ENCODE measurements around the gene DDX54. TPM values are rescaled to one million over a fixed set of nuclear protein-coding genes. Genes with fewer than 3 reads are reported as not detected.

Gene DDX54
- total RNA-seq, 5 donors from 2014 or later (not counting 1 experiment from before 2014, with no cell fraction given): 86.1 to 100.0 (median 88.0) TPM

Other genes with a start within 250 kb of the DDX54 start
- 10 to 100 TPM; 18.4 to 38.5 (median 24.5) TPM for gene OAS3, start 247.0 kb downstream of the DDX54 start, total RNA-seq
- gene OAS2, start 207.0 kb downstream of the DDX54 start, total RNA-seq: 10 to 100 TPM; 44.8 to 75.5 (median 56.9) TPM
- gene DTX1, start 128.7 kb downstream of the DDX54 start, total RNA-seq: 10 to 100 TPM in 3 of 5 donors, 1 to 10 TPM in 2; 5.6 to 12.0 (median 10.4) TPM
- 1 to 10 TPM in 2 of 5 donors, under 1 TPM in 3; 0.43 to 2.9 (median 0.85) TPM for gene RASAL1, start 49.7 kb downstream of the DDX54 start, total RNA-seq
- gene CFAP73, start 35.8 kb downstream of the DDX54 start, total RNA-seq: under 1 TPM in 2 of 5 donors, not detected in 3; 0.25 to 0.69 TPM
- gene RITA1, start 243 bp upstream of the DDX54 start, total RNA-seq: 10 to 100 TPM in 3 of 5 donors, 1 to 10 TPM in 2; 7.8 to 17.8 (median 13.8) TPM
- 10 to 100 TPM; 58.8 to 81.6 (median 73.5) TPM for gene TPCN1, start 36.0 kb upstream of the DDX54 start, total RNA-seq
- 100 to 1,000 TPM in 3 of 5 donors, 10 to 100 TPM in 2; 76.7 to 120 (median 102) TPM for gene SLC8B1, start 149.6 kb upstream of the DDX54 start, total RNA-seq
- 10 to 100 TPM; 14.1 to 19.0 (median 15.1) TPM for gene PLBD2, start 173.1 kb upstream of the DDX54 start, total RNA-seq
- gene SDS, start 218.4 kb upstream of the DDX54 start, total RNA-seq: under 1 TPM in 2 of 5 donors, not detected in 3; 0.18 to 0.26 TPM
- gene SDSL, start 236.9 kb upstream of the DDX54 start, total RNA-seq: 1 to 10 TPM in 1 of 5 donors, under 1 TPM in 3, not detected in 1; 0.19 to 2.3 (median 0.44) TPM